CD4-positive, alpha-beta T cell treated with Interleukin-15 for 4 hours (primary cell): ENCODE results near the gene OXA1L.
"Not testable (repeated sequence)": the region's sequence is repeated elsewhere in the genome, so short reads cannot be mapped to it uniquely, and the experiment has no call there.

Experiments
- DNase-seq: peaks from one replicate; pipeline ENCODE4 v3.0.0-alpha.2; 2020; ENCODE audit warnings: low spot score

Gene OXA1L

GRCh38 chr14:22769369-22769768 is 2.9 kb downstream of the OXA1L start:
- no peak for DNase-seq

DNA sequence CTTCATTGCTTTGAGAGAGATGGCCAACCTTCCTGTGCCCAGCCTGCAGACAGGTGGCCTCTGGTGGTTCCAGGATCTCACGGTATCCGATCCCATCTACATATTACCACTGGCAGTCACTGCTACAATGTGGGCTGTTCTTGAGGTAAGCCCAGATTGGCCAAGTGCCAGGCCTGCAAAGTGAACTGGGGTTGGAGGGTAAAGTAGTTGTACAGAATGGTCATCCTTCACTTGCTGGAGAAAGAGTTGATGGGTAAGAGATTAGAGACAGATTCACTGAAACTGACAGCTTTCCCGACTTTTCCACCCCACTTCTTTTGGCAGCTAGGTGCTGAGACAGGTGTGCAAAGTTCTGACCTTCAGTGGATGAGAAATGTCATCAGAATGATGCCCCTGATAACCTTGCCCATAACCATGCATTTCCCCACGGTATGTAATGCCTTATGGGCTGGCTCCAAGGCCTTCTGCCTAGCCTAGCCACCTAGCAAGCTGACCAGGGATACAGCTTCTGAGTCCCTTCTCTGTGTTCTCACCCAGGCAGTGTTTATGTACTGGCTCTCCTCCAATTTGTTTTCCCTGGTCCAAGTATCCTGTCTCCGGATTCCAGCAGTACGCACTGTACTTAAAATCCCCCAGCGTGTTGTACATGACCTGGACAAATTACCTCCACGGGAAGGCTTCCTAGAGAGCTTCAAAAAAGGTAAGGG is 4.1 kb downstream of the OXA1L start:
- no peak for DNase-seq

GRCh38 chr14:22772725-22773124 is 6.2 kb downstream of the OXA1L start:
- no peak for DNase-seq

DNA sequence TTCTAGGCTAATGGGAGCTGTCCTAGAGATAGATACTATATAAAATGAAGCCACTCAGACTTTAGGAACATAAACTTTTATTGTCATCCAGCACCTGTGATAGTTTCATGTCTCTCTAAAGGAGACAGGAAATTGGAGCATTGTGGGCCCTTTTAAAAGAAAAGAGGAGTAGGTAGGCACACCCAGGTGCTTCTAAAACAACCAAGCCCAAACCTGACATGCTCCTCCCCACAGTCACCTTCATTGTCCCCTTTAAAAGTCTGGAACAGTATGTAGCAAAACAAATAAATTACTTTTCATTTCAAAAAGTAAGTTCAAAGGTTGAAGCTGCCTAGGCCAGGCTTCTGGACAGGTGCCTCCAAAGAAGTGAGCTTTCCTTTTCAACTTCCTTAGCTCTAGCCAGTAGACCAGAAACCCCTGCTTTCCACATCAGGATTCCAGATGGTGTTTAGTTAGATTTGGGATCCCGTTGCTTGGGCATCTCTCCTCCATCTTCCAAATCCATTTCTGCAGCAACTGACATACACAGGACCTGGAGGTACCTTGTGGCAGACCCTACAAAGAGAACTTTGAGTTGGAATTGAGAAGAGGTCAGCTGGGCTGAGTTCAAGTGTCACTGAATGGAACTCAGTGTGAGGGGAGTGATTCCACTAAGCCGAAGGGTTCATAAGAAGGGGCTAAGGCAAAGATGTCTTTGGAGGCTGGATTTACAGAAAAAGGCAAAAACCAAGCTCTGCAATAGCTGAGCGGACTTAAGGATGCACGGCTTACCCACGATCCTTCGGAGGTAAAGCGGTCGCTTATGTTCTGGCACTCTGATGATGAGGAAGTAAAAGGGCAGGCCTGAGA is 6.9 kb downstream of the OXA1L start:
- no peak for DNase-seq

- no peak for DNase-seq
Observed at GRCh38 chr14:22774011-22774706, 7.7 kb downstream of the OXA1L start.

GRCh38 chr14:22776215-22776614 is 9.7 kb downstream of the OXA1L start:
- DNase-seq, result no peak

GRCh38 chr14:22776849-22777248 is 10.4 kb downstream of the OXA1L start:
- DNase-seq, result not testable (repeated sequence)

- no peak for DNase-seq
Observed at GRCh38 chr14:22778084-22778483, 11.6 kb downstream of the OXA1L start.

GRCh38 chr14:22780105-22780679 is 13.7 kb downstream of the OXA1L start:
- no peak for DNase-seq

GRCh38 chr14:22780941-22781300 is 14.4 kb downstream of the OXA1L start:
- no peak for DNase-seq

- DNase-seq, result no peak
Observed at GRCh38 chr14:22781301-22781991, 15.0 kb downstream of the OXA1L start.

DNA sequence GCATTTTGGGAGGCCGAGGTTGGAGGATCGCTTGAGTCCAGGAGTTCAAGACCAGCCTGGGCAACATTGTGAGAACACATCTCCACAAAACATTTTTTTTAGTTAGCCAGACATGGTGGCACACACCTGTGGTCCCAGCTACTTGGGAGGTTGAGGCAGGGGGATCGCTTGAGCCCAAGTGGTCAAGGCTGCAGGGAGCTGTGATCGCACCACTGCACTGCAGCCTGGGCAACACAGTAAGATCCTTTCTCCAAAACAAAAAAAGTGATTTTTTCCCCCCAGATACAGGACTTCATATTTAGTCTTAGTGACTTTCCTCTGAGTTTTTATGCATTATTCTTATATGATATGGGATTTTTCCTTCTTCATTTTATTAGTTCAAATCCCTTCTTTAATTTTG is 20.2 kb downstream of the OXA1L start:
- no peak for DNase-seq

GRCh38 chr14:22791301-22791700 is 24.8 kb downstream of the OXA1L start:
- no peak for DNase-seq

DNA sequence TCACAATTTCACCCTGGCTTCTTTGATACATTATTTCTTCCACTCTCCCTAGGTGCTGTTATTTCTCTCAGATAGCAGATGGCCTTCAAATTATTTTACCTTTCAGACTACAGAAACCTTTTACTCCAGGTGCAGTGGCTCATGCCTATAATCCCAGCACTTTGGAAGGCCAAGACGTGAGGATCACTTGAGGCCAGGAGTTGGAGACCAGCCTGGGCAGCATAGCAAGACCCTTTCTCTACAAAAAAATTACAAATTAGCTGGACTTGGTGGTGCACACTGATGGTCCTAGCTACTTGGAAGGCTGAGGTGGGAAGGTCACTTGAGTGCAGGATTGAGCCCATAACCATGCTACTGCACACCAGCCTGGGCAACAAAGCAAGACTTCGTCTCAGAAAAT is 25.7 kb downstream of the OXA1L start:
- no peak for DNase-seq

GRCh38 chr14:22793550-22793949 is 27.1 kb downstream of the OXA1L start:
- DNase-seq, result not testable (repeated sequence)

DNA sequence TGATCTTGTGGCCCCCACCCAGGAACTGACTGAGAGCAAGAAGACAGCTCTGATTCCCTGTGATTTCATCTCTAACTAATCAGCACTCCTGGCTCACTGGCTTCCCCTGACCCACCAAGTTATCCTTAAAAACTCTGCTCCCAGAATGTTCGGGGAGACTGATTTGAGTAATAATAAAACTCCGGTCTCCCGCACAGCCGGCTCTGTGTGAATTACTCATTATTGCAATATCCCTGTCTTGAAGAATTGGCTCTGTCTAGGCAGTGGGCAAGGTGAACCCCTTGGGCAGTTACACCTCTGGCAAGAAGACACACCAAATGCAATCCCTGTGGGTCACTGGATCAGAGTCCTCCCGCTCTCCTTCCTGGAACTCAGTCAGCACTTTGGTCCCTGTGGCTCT is 27.5 kb downstream of the OXA1L start:
- no peak for DNase-seq

DNA sequence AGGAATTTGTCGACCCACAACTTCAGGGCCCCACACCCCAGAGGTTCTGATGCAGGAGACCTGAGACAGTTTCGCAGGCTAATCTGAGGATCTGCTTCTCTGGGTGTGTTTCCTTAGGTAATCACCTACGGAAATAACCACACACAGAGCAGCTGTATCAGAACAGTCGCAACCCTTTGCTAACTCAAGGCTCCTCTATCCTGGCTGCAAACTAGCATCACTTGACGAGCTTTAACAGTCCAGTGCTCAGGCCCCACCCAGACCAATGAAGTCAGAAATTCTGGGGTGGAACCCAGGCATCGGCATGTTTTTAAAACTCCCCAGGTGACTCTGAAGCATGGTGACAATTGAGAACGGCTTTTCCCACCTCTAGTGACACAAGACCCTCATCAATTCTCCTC is 28.1 kb downstream of the OXA1L start:
- no peak for DNase-seq

DNA sequence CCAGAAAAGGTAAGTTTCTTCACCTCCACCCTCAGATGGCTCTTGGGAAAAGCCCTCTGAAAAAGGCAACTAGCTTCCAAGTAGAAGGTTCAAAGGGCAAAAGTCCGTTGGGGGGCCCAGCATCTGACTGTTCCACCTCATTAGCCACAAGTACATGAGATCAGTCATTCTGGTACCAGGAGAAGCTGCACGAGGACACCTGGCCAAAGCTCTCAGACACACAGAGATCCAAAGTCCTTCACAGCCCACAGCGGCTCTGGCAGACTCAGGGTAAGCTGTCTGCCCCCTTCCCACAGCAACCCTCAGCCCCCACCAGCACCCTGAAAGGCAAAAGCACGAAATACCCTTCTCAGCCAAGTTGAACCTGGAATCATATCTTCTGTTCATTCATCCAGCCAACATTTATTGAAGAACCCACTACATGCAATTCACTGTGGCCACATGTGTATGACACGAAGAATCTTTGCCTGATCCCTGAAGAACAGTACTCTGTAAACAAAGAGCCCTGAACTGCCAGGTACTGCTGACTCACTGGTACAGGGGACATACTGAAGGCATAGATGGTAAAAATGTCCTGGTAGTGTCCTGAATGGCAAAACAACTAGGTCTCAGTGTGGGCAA is 29.7 kb downstream of the OXA1L start:
- DNase-seq, result no peak

GRCh38 chr14:22797017-22797917 is 30.8 kb downstream of the OXA1L start:
- DNase-seq, result no peak

- DNase-seq, result no peak
Observed at GRCh38 chr14:22798528-22798927, 32.0 kb downstream of the OXA1L start.
